ENCODE measurements around the gene BMP6. TPM values are rescaled to one million over a fixed set of nuclear protein-coding genes. Genes with fewer than 3 reads are reported as not detected.

BMP6 gene
- total and polyA plus RNA-seq, 10 of the 15 experiments (the other 5 are each of a cell fraction or from before 2014, with no cell fraction given), result 0.02 to 0.15 (median 0.05) TPM; not detected in 5

GRCh38 chr6:7911345-7911725 lies 185.4 kb downstream of the BMP6 start:
- peak overlapping the region; percentile 56 for H3K9ac ChIP-seq (ENCODE audit: control insufficient read depth, insufficient read depth, low read length)
- peak overlapping the region; percentile 88 for H3K4me2 ChIP-seq (ENCODE audit: control insufficient read depth, insufficient read depth)
- ChIA-PET POLR2A (no interaction called here), CTCF (interaction anchor here (0.6 to 0.9 kb wide), 3 partner anchors 12 to 157 kb away, joined by 3 to 6 read pairs (median 4); no protein-coding TSS in a partner anchor), RAD21 (ENCODE audit: unreplicated experiment) (interaction anchor here (1.3 kb wide), 1 partner anchor 22 kb away, joined by 3 read pairs; no protein-coding TSS in a partner anchor), SMC1A (ENCODE audit: uncharacterized antibody, unreplicated experiment) (interaction anchor here (1.2 kb wide), 1 partner anchor 22 kb away, joined by 3 read pairs; no protein-coding TSS in a partner anchor)
- no peak for TF ChIP-seq KDM1A (IDR thresholded peaks at IDR 0.05; ENCODE audit: borderline replicate concordance)
- no peak for TF ChIP-seq HCFC1 (IDR thresholded peaks at IDR 0.05; ENCODE audit: low read length)
- no peak for TF ChIP-seq SMAD5 (IDR thresholded peaks at IDR 0.05; ENCODE audit: low read depth)
- peak overlapping the region; percentile 62 for H2AFZ ChIP-seq (ENCODE audit: control insufficient read depth, low read depth, low read length)
- 73% methylated on average over 11 of the region's 11 CpGs for WGBS (ENCODE audit: insufficient coverage, insufficient replicate concordance, low lambda C conversion rate, missing lambda C conversion rate)
- H3K4me3 ChIP-seq, result no peak overlapping the region; the same call in 1 of the 2 replicates
- intact Hi-C loops (cut with micrococcal nuclease; ENCODE audit: unreplicated experiment) (no loop called here), in situ Hi-C loops (cut with MboI) (no loop called here)
- H3K4me1 ChIP-seq (ENCODE audit: control insufficient read depth, insufficient read depth, low read length), result peaks cover 58% of the 10 kb centered on the region
- ATAC-seq, result no peak
- no peaks in the 10 kb centered on the region; the same call in 2 of the 3 replicates for H3K9me3 ChIP-seq (replicated peaks; ENCODE audit: control insufficient read depth, insufficient read depth, low read length)
- no TSS peak for BruUV-seq (replicated peaks)
- peaks cover 6% of the 10 kb centered on the region; the same call in 1 of the 2 replicates for H4K20me1 ChIP-seq (ENCODE audit: control insufficient read depth, insufficient read depth)
- H3K27me3 ChIP-seq (replicated peaks in 1 of 2; ENCODE audit: control insufficient read depth in 2 of 2, insufficient read depth in 2 of 2, low read length in 1 of 2), result peaks cover 0 to 3% of the 10 kb centered on the region in 2 experiments; a peak in 2 of 4 replicates
- DNase-seq (ENCODE audit: low read depth, low spot score), result no peak
- no peak for FAIRE-seq
- 0 out of 2 replicates have a peak overlapping the region, but pooled peaks have one; percentile 47 for H3K27ac ChIP-seq (ENCODE audit: control insufficient read depth, insufficient read depth)
- peaks cover 38% of the 10 kb centered on the region for H3K79me2 ChIP-seq (ENCODE audit: control insufficient read depth, insufficient read depth, low read length)
- 0 out of 4 replicates have a peak, but pooled peaks cover 0 to 10% of the 10 kb centered on the region in 2 experiments for H3K36me3 ChIP-seq (ENCODE audit: control insufficient read depth in 2 of 2, insufficient read depth in 2 of 2, low read length in 1 of 2)

- ChIA-PET CTCF (interaction anchor here (0.9 kb wide), 1 partner anchor 13 kb away, joined by 6 read pairs; no protein-coding TSS in a partner anchor), RAD21 (ENCODE audit: unreplicated experiment) (interaction anchor here (1.3 kb wide), 1 partner anchor 21 kb away, joined by 3 read pairs; no protein-coding TSS in a partner anchor), POLR2A (no interaction called here), SMC1A (ENCODE audit: uncharacterized antibody, unreplicated experiment) (no interaction called here)
- no peaks in the 10 kb centered on the region; the same call in 2 of the 3 replicates for H3K9me3 ChIP-seq (replicated peaks; ENCODE audit: control insufficient read depth, insufficient read depth, low read length)
- H3K79me2 ChIP-seq (ENCODE audit: control insufficient read depth, insufficient read depth, low read length), result peaks cover 31% of the 10 kb centered on the region
- DNase-seq (ENCODE audit: low read depth, low spot score) (no peak), FAIRE-seq (no peak), ATAC-seq (no peak)
- no TSS peak for BruUV-seq (replicated peaks)
- in situ Hi-C loops (cut with MboI) (no loop called here), intact Hi-C loops (cut with micrococcal nuclease; ENCODE audit: unreplicated experiment) (no loop called here)
- H4K20me1 ChIP-seq (ENCODE audit: control insufficient read depth, insufficient read depth), result peaks cover 5% of the 10 kb centered on the region; the same call in 1 of the 2 replicates
- H3K4me3 ChIP-seq, result no peak overlapping the region
- H3K27ac ChIP-seq (ENCODE audit: control insufficient read depth, insufficient read depth), result no peak overlapping the region
- peak overlapping the region; percentile 88; the same call in 1 of the 2 replicates for H3K4me2 ChIP-seq (ENCODE audit: control insufficient read depth, insufficient read depth)
- 0 out of 4 replicates have a peak, but pooled peaks cover 0 to 10% of the 10 kb centered on the region in 2 experiments for H3K36me3 ChIP-seq (ENCODE audit: control insufficient read depth in 2 of 2, insufficient read depth in 2 of 2, low read length in 1 of 2)
- WGBS (ENCODE audit: insufficient coverage, insufficient replicate concordance, low lambda C conversion rate, missing lambda C conversion rate), result 43% methylated on average over 6 of the region's 6 CpGs
- no peak overlapping the region for H3K9ac ChIP-seq (ENCODE audit: control insufficient read depth, insufficient read depth, low read length)
- peaks cover 0 to 3% of the 10 kb centered on the region in 2 experiments; a peak in 2 of 4 replicates for H3K27me3 ChIP-seq (replicated peaks in 1 of 2; ENCODE audit: control insufficient read depth in 2 of 2, insufficient read depth in 2 of 2, low read length in 1 of 2)
- H3K4me1 ChIP-seq (ENCODE audit: control insufficient read depth, insufficient read depth, low read length), result peaks cover 61% of the 10 kb centered on the region
- no peak overlapping the region; the same call in 1 of the 2 replicates for H2AFZ ChIP-seq (ENCODE audit: control insufficient read depth, low read depth, low read length)
- no peak for TF ChIP-seq TCF7 (IDR thresholded peaks at IDR 0.05; ENCODE audit: borderline replicate concordance)
- TF ChIP-seq MAX (IDR thresholded peaks at IDR 0.05; ENCODE audit: low read depth, low read length), result no peak
- TF ChIP-seq E2F4 (IDR thresholded peaks at IDR 0.05; ENCODE audit: low read depth, low read length), result no peak
- TF ChIP-seq NFIC (IDR thresholded peaks at IDR 0.05; ENCODE audit: low read depth, low read length), result no peak
- TF ChIP-seq ZNF207 (IDR thresholded peaks at IDR 0.05; ENCODE audit: borderline replicate concordance), result no peak
- no peak for TF ChIP-seq PML (IDR thresholded peaks at IDR 0.05; ENCODE audit: low read length)
- TF ChIP-seq PBX3 (IDR thresholded peaks at IDR 0.05; ENCODE audit: insufficient replicate concordance, low read depth, low read length), result no peak
- no peak for TF ChIP-seq EP300 (IDR thresholded peaks at IDR 0.05; ENCODE audit: borderline replicate concordance in 1 of 2, control insufficient read depth in 1 of 2, low read depth in 2 of 2, low read length in 2 of 2)
These were observed 186.1 kb downstream of the BMP6 start for GRCh38 chr6:7912024-7912423.
